HCT116 (cell line): ENCODE data around the gene ADGRD1. TPM values are rescaled to one million over a fixed set of nuclear protein-coding genes. Genes with fewer than 3 reads are reported as not detected.

Experiments
- ATAC-seq: fragments of 200-7000 bp; cut with Tn5 transposase; 2 replicates; pipeline ENCODE4 v1.9.1; 2020; ENCODE audit warnings: mild to moderate bottlenecking, moderate library complexity
- BruUV-seq: library from RNA; stranded (reverse); fragments of 400-500 nt; replicated peaks from 2 replicates; lab custom pipeline; 2021; lab: Mats Ljungman, UMichigan
- CTCF ChIA-PET: fragments of 300-600 bp; sonication (Branson Sonifier 250); formaldehyde crosslinking; loops from one replicate; lab custom pipeline; 2021; ENCODE audit warnings: antibody characterized with exemption; lab: Charles Lee
- POLR2A ChIA-PET: fragments of 300-600, 350-600 bp; sonication (Branson Sonifier 250); formaldehyde crosslinking; loops from one replicate; lab custom pipeline; 2021; ENCODE audit warnings: antibody characterized with exemption; lab: Charles Lee
- RAD21 ChIA-PET, 2 experiments: fragments of 300-600 bp; sonication (Branson Sonifier 250); formaldehyde crosslinking; loops; one replicate each; lab custom pipeline; 2023; ENCODE audit warnings: low total read pairs in 2 of 2; ENCODE audit not compliant: uncharacterized antibody in 2 of 2, unreplicated experiment in 2 of 2, low non-redundant PET in 1 of 2; lab: Charles Lee
- DNase-seq: peaks from one replicate; pipeline ENCODE4 v3.0.0-alpha.2; 2010; ENCODE audit warnings: low read depth, low spot score
- H2AFZ ChIP-seq: fragments of 200-600 bp; shearing (Covaris generic), sonication (generic); 2 replicates; pipeline ENCODE4 v1.6.1; 2017; ENCODE audit warnings: low read depth, mixed run types, mixed read lengths, antibody characterized with exemption, low read length; ENCODE audit not compliant: poor library complexity, severe bottlenecking
- H3K27ac ChIP-seq: 2 replicates; pipeline ENCODE4 v1.5.1; 2012; ENCODE audit warnings: low read depth, low read length
- H3K27me3 ChIP-seq: fragments of 200-600 bp; sonication (generic); 2 replicates; pipeline ENCODE4 v1.6.1; 2016; ENCODE audit warnings: mixed run types, low read length, mixed read lengths; ENCODE audit not compliant: insufficient read depth
- H3K36me3 ChIP-seq, 2 experiments: fragments of 200-500 bp in 1 of 2; fragments of 200-600 bp in 1 of 2; sonication (Bioruptor generic) in 1 of 2; sonication (generic) in 1 of 2; 2 replicates each; pipeline versions ENCODE4 v1.5.1 to v1.6.1; 2014 to 2016; ENCODE audit warnings: low read length in 2 of 2, inconsistent platforms in 1 of 2, mixed read lengths in 1 of 2, mixed run types in 1 of 2; ENCODE audit not compliant: insufficient read depth in 2 of 2, control insufficient read depth in 1 of 2
- H3K4me1 ChIP-seq, 2 experiments: fragments of 200-600 bp in 1 of 2; sonication (generic) in 1 of 2; 2 replicates each; pipeline versions ENCODE4 v1.5.1 to v1.6.1; 2012 to 2017; ENCODE audit warnings: low read length in 2 of 2, inconsistent platforms in 1 of 2, mild to moderate bottlenecking in 1 of 2, mixed read lengths in 1 of 2, mixed run types in 1 of 2, moderate library complexity in 1 of 2; ENCODE audit not compliant: insufficient read depth in 2 of 2, control insufficient read depth in 1 of 2
- H3K4me2 ChIP-seq: fragments of 200-600 bp; sonication (generic); 2 replicates; pipeline ENCODE4 v1.6.1; 2017; ENCODE audit warnings: mixed run types, low read length, mixed read lengths
- H3K4me3 ChIP-seq, 2 experiments: fragments of 200-600 bp in 1 of 2; sonication (generic) in 1 of 2; replicated peaks in 1 of 2; 2 replicates each; pipeline ENCODE4 v1.5.1; 2011 to 2016; ENCODE audit warnings: low read length in 2 of 2, control low read depth in 1 of 2, low read depth in 1 of 2, mild to moderate bottlenecking in 1 of 2, mixed read lengths in 1 of 2, mixed run types in 1 of 2
- H3K79me2 ChIP-seq: fragments of 200-600 bp; sonication (generic); 2 replicates; pipeline ENCODE4 v1.6.1; 2017; ENCODE audit warnings: mild to moderate bottlenecking, mixed run types, low read length, moderate library complexity, mixed read lengths; ENCODE audit not compliant: insufficient read depth
- H3K9ac ChIP-seq: fragments of 200-600 bp; sonication (generic); 2 replicates; pipeline ENCODE4 v1.6.1; 2016; ENCODE audit warnings: low read length, mixed read lengths
- H3K9me2 ChIP-seq: fragments of 200-600 bp; sonication (generic), shearing (Covaris generic); 2 replicates; pipeline ENCODE4 v1.6.1; 2017; ENCODE audit warnings: mixed run types, mild to moderate bottlenecking, moderate library complexity; ENCODE audit not compliant: insufficient read depth
- H3K9me3 ChIP-seq, 2 experiments: fragments of 200-500 bp in 1 of 2; fragments of 200-600 bp in 1 of 2; sonication (Bioruptor generic) in 1 of 2; sonication (generic) in 1 of 2; 2 replicates each; pipeline ENCODE4 v1.6.1; 2014 to 2017; ENCODE audit warnings: low read length in 2 of 2, mixed read lengths in 2 of 2, inconsistent platforms in 1 of 2, low read depth in 1 of 2, mild to moderate bottlenecking in 1 of 2, mixed run types in 1 of 2, moderate library complexity in 1 of 2; ENCODE audit not compliant: control insufficient read depth in 1 of 2, insufficient read depth in 1 of 2
- H4K20me1 ChIP-seq: fragments of 200-600 bp; sonication (generic), shearing (Covaris generic); 2 replicates; pipeline ENCODE4 v1.6.1; 2017; ENCODE audit warnings: mixed run types, mild to moderate bottlenecking, moderate library complexity; ENCODE audit not compliant: insufficient read depth
- EGR1 ChIP-seq: IDR thresholded peaks from 2 replicates; pipeline ENCODE4 v1.6.1; 2012; ENCODE audit warnings: low read depth
- ELF1 ChIP-seq: IDR thresholded peaks from 2 replicates; pipeline ENCODE4 v1.6.1; 2012; ENCODE audit warnings: low read depth, borderline replicate concordance
- EZH2phosphoT487 ChIP-seq: fragments of 200-600 bp; IDR thresholded peaks from 2 replicates; pipeline ENCODE4 v1.6.1; 2018; ENCODE audit warnings: antibody characterized with exemption, borderline replicate concordance
- FOSL1 ChIP-seq: IDR thresholded peaks from 2 replicates; pipeline ENCODE4 v1.6.1; 2012; ENCODE audit warnings: low read depth
- JUND ChIP-seq: IDR thresholded peaks from 2 replicates; pipeline ENCODE4 v1.6.1; 2012
- POLR2A ChIP-seq: IDR thresholded peaks from 2 replicates; pipeline ENCODE4 v1.7.0; 2011; ENCODE audit warnings: borderline replicate concordance; ENCODE audit not compliant: insufficient read depth, insufficient read length; ENCODE audit errors: extremely low read depth
- POLR2AphosphoS5 ChIP-seq: IDR thresholded peaks from 2 replicates; pipeline ENCODE4 v1.6.1; 2011; ENCODE audit warnings: mild to moderate bottlenecking, low read depth, low read length, moderate library complexity
- SP1 ChIP-seq: IDR thresholded peaks from 2 replicates; pipeline ENCODE4 v1.6.1; 2012; ENCODE audit warnings: low read depth
- SRF ChIP-seq: IDR thresholded peaks from 2 replicates; pipeline ENCODE4 v1.6.1; 2012; ENCODE audit warnings: low read depth
- YY1 ChIP-seq: IDR thresholded peaks from 2 replicates; pipeline ENCODE4 v1.6.1; 2011; ENCODE audit warnings: low read length, low read depth, moderate library complexity, mild to moderate bottlenecking; ENCODE audit not compliant: insufficient replicate concordance; ENCODE audit errors: extremely low read depth
- ZFX ChIP-seq: fragments of 450-650 bp; IDR thresholded peaks from 2 replicates; pipeline ENCODE4 v1.6.1; 2017
- ZNF274 ChIP-seq: fragments of 200-500 bp; sonication (Bioruptor generic); IDR thresholded peaks from 2 replicates; pipeline ENCODE4 v1.6.1; 2014; ENCODE audit warnings: mild to moderate bottlenecking, low read depth, low read length, inconsistent platforms
- intact Hi-C: fragments of 100-400 bp; cut with micrococcal nuclease; formaldehyde crosslinking; loops from 2 replicates; pipeline ENCODE4 v1.10.0; 2022
- total RNA-seq: library from RNA; stranded (reverse); gene quantifications from one replicate; pipeline ENCODE4 v1.2.1, GENCODE V29; 2021; ENCODE audit not compliant: unreplicated experiment
- TF ChIP-seq, protein P1 (sequence below): IDR thresholded peaks from 2 replicates; pipeline ENCODE4 v1.6.1; 2011; ENCODE audit warnings: mild to moderate bottlenecking, low read length, moderate library complexity; ENCODE audit not compliant: insufficient replicate concordance; ENCODE audit errors: extremely low read depth
- TF ChIP-seq, protein P2 (sequence below): IDR thresholded peaks from 2 replicates; pipeline ENCODE4 v1.6.1; 2012; ENCODE audit warnings: low read depth
- TF ChIP-seq, protein P3 (sequence below), 3 experiments: fragments of 200-600 bp in 1 of 3; sonication (generic) in 1 of 3; IDR thresholded peaks in 2 of 3; conservative IDR thresholded peaks in 1 of 3; 2 replicates each; pipeline ENCODE4 v1.5.1; 2012 to 2017; ENCODE audit warnings: low read depth in 2 of 3, low read length in 2 of 3, antibody characterized with exemption in 1 of 3, borderline replicate concordance in 1 of 3, control low read depth in 1 of 3, mild to moderate bottlenecking in 1 of 3, mixed read lengths in 1 of 3, mixed run types in 1 of 3, moderate library complexity in 1 of 3; ENCODE audit not compliant: insufficient read depth in 1 of 3

The ADGRD1 gene
- total RNA-seq, 1 experiment from 2014 or later = 0.44 TPM

DNA sequence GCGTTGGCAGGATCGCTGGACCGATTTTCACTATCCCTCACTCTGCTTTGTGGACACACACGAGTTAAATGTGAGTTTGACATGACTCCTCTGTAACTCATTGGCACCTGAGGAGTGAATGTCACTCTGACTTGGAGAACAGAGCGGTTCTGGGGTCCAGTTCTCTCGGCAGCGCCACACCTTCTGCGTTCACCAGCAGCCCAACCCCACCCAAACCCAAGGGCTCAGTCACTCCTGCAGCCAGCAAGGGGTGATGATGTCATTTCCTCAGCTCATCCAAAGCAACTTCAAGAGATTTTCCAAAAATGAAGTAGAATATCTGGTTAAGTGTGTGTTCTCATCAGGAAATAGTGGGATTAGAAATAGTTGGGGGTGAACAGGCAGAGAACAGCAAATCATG lies 36.3 kb downstream of the ADGRD1 start:
- H4K20me1 ChIP-seq = no peaks in the 10 kb centered on the region
- H3K27me3 ChIP-seq = peaks cover 27% of the 10 kb centered on the region
- no peak overlapping the region for H2AFZ ChIP-seq
- no peaks in the 10 kb centered on the region for H3K4me1 ChIP-seq
- no peaks in the 10 kb centered on the region; the same call in 1 of the 2 replicates for H3K9me2 ChIP-seq
- no peaks in the 10 kb centered on the region for H3K36me3 ChIP-seq
- no peak overlapping the region for H3K27ac ChIP-seq
- H3K79me2 ChIP-seq = no peaks in the 10 kb centered on the region
- no peak overlapping the region for H3K4me3 ChIP-seq
- DNase-seq = no peak
- intact Hi-C loops = no loop called here
- no peak overlapping the region for H3K4me2 ChIP-seq
- POLR2A ChIA-PET = no interaction called here
- no peak for ATAC-seq
- no peak for TF ChIP-seq POLR2A
- TF ChIP-seq EZH2phosphoT487 = no peak
- TF ChIP-seq, protein P1, sequence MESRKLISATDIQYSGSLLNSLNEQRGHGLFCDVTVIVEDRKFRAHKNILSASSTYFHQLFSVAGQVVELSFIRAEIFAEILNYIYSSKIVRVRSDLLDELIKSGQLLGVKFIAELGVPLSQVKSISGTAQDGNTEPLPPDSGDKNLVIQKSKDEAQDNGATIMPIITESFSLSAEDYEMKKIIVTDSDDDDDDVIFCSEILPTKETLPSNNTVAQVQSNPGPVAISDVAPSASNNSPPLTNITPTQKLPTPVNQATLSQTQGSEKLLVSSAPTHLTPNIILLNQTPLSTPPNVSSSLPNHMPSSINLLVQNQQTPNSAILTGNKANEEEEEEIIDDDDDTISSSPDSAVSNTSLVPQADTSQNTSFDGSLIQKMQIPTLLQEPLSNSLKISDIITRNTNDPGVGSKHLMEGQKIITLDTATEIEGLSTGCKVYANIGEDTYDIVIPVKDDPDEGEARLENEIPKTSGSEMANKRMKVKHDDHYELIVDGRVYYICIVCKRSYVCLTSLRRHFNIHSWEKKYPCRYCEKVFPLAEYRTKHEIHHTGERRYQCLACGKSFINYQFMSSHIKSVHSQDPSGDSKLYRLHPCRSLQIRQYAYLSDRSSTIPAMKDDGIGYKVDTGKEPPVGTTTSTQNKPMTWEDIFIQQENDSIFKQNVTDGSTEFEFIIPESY = no peak
- TF ChIP-seq, protein P2, sequence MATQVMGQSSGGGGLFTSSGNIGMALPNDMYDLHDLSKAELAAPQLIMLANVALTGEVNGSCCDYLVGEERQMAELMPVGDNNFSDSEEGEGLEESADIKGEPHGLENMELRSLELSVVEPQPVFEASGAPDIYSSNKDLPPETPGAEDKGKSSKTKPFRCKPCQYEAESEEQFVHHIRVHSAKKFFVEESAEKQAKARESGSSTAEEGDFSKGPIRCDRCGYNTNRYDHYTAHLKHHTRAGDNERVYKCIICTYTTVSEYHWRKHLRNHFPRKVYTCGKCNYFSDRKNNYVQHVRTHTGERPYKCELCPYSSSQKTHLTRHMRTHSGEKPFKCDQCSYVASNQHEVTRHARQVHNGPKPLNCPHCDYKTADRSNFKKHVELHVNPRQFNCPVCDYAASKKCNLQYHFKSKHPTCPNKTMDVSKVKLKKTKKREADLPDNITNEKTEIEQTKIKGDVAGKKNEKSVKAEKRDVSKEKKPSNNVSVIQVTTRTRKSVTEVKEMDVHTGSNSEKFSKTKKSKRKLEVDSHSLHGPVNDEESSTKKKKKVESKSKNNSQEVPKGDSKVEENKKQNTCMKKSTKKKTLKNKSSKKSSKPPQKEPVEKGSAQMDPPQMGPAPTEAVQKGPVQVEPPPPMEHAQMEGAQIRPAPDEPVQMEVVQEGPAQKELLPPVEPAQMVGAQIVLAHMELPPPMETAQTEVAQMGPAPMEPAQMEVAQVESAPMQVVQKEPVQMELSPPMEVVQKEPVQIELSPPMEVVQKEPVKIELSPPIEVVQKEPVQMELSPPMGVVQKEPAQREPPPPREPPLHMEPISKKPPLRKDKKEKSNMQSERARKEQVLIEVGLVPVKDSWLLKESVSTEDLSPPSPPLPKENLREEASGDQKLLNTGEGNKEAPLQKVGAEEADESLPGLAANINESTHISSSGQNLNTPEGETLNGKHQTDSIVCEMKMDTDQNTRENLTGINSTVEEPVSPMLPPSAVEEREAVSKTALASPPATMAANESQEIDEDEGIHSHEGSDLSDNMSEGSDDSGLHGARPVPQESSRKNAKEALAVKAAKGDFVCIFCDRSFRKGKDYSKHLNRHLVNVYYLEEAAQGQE = no peak
- no peak for TF ChIP-seq FOSL1
- TF ChIP-seq SRF = no peak
- TF ChIP-seq POLR2AphosphoS5 = no peak
- TF ChIP-seq SP1 = no peak
- no peak for TF ChIP-seq ZNF274
- no peak for TF ChIP-seq JUND
- no peak for TF ChIP-seq YY1
- TF ChIP-seq, protein P3, sequence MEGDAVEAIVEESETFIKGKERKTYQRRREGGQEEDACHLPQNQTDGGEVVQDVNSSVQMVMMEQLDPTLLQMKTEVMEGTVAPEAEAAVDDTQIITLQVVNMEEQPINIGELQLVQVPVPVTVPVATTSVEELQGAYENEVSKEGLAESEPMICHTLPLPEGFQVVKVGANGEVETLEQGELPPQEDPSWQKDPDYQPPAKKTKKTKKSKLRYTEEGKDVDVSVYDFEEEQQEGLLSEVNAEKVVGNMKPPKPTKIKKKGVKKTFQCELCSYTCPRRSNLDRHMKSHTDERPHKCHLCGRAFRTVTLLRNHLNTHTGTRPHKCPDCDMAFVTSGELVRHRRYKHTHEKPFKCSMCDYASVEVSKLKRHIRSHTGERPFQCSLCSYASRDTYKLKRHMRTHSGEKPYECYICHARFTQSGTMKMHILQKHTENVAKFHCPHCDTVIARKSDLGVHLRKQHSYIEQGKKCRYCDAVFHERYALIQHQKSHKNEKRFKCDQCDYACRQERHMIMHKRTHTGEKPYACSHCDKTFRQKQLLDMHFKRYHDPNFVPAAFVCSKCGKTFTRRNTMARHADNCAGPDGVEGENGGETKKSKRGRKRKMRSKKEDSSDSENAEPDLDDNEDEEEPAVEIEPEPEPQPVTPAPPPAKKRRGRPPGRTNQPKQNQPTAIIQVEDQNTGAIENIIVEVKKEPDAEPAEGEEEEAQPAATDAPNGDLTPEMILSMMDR (IDR thresholded peaks at IDR 0.05 in 2 of 3, conservative IDR thresholded peaks at IDR 0.05 in 1 of 3; ENCODE audit: borderline replicate concordance in 1 of 3, insufficient read depth in 1 of 3, low read depth in 2 of 3, low read length in 2 of 3) = no peak
- no peak for TF ChIP-seq ZFX
- TF ChIP-seq ELF1 = no peak
- TF ChIP-seq EGR1 = no peak
- TF ChIP-seq, all 23 proteins: peak for 0
- CTCF ChIA-PET = no interaction called here
- BruUV-seq = no TSS peak
- no peaks in the 10 kb centered on the region for H3K9me3 ChIP-seq
- H3K9ac ChIP-seq = no peak overlapping the region
- RAD21 ChIA-PET = no interaction called here
